UCSD-AML1 (cell line): ENCODE results near the gene OSMR.
"Not testable (repeated sequence)": the region's sequence is repeated elsewhere in the genome, so short reads cannot be mapped to it uniquely, and the experiment has no call there.

ENCODE experiments used
- DNase-seq: peaks from one replicate; lab custom pipeline; 2025; ENCODE audit not compliant: unreplicated experiment; lab: John Stamatoyannopoulos, UW

The OSMR gene

DNA sequence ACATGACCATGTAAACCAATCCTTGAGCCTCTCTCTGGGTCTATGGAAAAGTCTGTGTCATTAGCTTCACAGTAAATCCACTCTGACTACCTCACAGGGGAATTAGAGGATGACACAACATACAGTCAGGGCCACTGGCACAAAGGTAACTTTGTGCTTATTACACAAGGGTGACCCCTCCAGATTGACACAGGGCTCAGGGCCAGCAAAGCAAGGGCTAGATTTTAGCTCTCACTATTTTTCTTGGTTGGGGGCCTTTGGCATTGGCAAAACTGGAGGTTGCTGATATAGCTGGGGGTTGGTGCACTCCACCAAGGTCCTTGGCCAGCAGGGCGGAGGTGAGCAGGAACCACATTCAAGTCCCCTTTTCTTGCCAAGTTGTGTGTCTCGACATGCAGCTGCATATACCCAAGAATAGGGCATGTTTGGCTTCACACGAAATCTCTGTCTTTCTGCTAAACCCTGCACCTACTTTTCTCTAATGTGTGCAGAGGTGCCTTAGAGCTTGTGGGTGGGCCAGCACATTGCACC lies 15.2 kb upstream of the OSMR start:
- no peak for DNase-seq

DNA sequence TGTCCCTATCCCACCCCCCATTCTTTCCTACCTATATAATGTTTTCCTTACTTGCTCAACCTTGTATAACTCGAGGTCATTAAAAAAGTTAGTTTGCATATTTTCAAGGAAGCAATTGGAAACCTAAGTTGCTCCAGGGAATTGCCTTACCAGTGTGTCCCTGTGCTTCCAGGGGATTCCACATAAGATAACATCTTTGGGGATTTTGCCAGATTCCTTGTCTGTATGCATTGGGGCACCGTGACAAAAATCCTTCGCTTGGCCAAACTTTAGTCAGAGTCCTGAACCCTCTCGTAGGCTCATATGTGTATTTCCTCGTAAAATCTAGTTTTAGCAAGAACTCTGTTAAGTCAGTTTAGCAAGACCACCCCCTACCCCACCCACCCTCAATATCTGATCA lies 14.7 kb upstream of the OSMR start:
- no peak for DNase-seq

DNA sequence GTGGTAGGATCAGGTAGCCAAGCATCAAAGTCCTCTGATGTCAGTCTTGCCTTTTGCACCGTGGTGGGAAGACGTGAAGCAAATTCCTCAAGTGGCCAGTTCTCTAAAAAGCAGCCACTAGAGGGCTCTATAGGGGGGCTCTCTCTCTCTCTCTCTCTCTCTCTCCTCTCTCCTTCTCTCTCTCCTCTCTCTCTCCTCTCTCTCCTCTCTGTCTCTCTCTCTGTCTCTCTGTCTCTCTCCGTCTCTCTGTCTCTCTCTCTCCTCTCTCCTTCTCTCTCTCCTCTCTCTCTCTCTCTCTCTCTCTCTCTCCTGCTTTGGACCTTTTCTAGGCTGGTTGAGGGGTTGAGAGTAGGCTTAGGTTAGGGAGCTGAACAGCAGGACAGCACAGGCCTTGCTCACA lies 13.9 kb upstream of the OSMR start:
- peak; percentile 14 for DNase-seq

DNA sequence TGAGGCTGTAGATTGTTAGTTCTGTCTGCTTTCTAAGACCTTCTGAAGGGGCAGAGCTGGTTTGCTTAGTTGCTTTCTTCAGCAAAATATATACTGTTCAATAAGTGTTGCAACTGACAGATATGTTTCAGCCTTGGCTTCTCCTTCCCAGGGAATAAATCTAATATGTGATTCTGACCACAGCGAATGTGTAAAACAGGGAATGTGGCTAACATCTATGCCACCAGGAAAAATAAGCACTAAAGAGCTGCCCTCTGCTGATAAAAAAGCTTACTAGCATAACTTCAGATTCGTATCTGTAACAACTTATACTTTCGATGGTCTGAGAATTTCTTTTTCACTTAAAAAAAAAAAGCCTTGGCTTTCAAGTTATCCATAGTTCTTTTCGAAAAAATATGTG lies 13.0 kb upstream of the OSMR start:
- DNase-seq: no peak

DNA sequence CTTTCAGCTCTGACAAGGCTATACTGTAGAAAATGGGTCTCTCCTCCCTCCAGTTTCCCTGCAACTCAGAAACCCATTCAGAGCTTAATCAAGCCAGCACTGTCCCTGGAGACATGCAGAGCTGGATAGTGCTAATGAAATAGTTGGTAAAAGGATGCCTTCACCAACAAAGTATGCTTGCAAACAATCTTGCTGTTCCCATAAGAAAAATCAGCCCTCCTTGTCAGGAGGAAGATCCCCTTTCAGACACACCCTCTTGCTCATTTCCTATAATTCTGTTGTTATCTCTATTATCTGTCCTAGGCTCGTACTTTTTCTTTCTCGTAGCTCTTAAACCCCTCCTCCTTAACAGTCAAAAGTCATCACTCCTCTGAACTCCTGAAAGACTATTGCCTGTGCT lies 9.9 kb upstream of the OSMR start:
- DNase-seq: no peak

DNA sequence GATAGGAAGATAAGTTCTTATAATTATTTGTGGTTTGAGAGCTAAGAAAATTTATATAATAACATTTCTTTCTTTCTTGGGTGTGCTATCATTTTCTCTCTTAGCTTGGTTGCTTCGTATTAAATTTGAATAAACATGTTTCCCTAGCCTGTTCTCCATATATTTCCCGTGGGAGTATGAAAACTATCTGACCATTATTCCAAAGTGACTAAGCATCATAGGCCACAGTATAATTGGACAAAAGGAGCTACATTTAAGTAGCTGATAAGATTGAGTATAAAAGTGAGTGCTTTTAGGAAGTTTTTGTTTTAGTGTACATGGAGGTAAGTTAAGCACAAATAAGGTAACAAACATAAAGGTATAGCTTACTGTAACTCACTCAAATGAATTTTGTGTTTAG lies 8.4 kb upstream of the OSMR start:
- DNase-seq: no peak

DNA sequence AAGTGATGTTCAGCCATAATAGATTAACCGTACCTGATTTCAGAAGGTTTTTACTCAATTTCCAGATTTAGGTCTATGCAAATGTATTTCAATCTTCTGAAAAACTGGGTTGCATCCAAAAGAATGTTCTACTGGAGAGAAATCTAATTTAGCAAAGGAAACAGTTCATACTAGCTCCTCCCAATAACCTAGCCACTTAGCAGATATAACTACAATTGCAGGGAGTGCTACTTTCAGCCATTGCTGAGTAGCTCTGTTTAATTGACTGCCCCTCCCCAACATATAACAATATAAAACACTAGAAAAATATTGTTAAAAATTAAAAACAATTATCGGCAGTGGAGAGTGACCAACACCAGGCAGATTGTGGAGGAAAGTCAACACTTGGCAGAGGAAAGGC lies 7.9 kb upstream of the OSMR start:
- no peak for DNase-seq

DNA sequence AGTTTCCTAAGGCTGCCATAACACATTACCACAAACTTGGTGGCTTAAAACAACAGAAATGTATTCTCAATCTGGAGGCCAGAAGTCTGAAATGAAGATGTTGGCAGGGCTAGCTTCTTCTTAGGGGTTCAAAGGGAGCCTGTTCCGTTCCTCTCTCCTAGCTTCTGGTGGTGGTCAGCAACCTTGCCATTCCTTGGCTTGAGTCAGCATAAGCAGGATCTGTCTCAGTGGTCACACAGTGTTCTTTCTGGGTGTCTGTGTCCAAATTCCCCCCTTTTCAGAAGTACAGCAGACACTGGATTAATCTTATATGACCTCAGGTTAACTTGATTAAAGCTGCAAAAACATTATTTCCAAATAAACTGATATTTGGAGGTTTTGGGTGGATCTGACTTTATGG lies 2.1 kb upstream of the OSMR start:
- no peak for DNase-seq

DNA sequence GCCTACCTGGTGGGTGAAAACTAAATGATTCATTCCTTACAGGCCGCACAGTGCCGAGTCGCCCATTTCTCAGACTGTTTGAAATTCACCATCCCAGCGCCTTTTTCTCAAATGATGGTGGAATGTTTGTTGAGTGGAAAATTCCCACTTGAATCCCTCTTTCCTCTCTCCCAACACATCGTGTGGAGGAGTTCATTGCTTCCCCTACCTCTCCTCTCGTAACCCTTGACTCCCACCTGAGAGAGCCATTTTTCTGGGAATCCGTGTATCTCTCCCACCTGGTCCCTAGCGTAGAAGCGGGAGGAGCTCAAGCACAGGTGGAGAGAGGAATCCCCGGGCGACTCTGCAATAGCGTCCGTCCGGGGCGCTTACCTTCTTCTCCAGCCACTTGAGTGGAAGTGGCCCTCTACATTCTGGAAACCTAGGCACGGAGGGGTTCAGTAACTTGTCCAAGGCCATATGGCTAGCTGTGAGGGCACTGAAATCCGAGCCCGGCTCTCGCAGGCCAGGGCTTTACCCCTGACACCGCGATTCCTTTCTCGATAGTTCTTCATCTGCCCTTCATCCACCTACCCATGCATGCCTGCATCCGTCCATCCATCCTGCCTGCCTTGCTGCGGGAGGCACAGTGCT lies 683 bp downstream of the OSMR start:
- no peak for DNase-seq

DNA sequence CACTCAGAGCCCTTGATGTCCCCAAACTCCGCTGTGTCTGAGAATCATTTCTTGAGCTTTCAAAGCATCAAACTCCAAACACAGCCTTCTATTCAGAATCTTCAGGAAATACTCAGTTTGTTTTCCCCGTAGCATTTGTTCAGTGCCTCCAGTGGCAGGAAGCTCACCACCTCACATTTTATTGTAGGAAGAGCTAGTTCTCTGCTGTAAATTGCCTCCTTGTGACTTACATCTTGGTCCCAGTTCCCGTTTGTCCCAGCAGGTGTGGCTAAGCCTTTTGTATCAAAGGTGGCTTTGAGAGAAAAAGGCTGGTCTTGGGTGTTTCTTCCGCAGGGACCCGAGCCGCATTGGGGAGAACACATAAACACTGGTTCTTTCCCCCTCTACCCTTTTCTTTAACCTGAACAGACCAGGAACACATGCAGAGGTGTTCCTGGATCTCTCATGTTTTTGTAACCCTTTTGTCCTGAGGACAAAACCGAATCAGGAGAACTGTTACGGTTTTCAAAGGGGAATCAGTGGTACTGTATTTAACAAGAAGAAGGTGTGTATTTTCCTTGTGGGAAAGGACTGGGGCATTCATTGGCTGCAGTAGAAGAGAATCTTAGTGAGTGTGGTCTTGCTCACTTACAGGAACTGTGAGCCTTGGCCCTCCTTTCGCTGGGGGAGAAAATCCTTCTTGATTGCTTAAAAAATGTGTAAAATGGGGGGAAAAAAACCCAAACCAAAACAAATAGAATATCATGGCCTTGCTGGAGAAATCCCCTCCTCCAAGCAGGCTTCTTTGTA lies 1.9 kb downstream of the OSMR start:
- no peak for DNase-seq

DNA sequence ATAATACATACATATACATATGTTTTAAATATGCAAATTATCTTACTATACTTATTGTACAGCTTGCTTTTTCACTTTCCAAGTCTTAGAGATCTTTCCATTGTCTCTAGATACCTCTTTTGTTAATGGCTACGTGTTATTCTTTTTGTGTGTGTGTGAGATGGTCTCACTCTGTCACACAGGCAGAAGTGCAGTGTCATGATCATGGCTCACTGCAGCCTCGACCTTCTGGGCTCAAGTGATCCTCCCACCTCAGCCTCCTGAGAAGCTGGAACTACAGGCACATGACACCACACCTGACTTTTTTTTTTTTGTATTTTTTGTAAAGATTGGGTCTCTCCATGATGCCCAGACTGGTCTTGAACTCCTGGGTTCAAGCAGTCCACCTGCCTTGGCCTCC lies 2.8 kb downstream of the OSMR start:
- DNase-seq: no peak

DNA sequence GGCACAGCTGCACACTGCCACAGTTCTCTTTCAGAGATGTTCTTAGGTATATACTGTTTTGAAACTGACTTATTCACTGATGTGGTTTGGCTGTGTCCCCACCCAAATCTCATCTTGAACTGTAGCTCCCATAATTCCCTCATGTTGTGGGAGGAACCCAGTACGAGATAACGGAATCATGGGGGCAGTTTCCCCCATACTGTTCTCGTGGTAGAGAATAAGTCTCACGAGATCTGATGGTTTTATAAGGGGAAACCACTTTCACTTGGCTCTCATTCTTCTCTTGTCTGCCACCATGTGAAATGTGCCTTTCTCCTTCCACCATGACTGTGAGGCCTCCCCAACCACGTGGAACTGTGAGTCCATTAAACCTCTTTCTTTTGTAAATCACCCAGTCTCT lies 5.8 kb downstream of the OSMR start:
- DNase-seq: not testable (repeated sequence)

DNA sequence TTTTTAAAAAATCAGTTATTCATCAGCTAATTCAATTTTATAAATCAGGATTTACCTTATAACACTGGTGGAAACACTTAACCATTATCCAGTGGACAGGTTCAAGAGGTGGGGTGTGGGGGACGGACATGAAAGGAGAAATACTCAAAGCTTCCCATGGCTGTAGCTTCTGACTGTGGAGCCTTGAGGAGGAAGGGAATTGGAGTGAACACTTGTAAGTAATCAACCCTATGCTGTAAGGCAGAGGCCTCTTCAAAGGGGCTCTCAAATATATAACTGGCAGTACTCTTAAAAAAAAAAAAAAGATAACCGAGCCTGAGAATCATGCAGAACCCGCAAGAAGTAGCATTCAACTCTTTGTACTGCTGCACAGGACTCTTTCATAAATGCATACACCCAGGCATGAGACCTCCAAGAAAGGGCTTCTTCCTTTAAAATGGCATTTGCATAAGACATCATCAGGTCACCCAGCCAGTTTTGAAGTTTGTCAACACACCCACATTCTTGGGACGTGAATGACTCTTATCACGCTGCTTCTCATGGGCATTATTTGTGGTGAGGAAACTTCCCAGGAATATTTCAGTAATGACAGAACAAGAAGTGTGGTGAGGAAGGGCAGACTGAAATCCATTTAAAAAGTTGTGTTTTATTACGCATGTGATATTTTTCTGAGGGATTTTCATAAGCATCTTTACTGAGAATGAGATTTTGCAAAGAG lies 8.1 kb downstream of the OSMR start:
- no peak for DNase-seq

DNA sequence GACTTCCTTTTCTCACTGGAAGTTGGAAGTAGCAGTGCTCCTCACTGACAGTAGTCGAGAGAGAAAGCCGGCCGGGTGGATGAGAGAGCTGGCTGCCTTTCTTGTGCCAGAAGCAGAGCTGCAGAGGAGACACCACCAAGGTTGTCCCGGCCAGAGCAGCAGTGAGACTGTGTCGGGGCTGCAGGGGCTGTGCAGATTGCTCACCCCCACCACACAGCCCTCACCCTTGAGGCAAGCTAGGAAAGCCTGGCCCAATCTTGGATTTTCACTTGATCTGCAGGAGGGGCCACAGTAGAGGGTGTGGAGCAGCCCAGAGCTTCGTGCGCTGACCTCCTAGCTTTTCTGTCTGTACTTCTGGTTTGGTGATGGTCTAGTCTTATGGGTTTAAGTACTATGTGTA lies 9.1 kb downstream of the OSMR start:
- DNase-seq: no peak

DNA sequence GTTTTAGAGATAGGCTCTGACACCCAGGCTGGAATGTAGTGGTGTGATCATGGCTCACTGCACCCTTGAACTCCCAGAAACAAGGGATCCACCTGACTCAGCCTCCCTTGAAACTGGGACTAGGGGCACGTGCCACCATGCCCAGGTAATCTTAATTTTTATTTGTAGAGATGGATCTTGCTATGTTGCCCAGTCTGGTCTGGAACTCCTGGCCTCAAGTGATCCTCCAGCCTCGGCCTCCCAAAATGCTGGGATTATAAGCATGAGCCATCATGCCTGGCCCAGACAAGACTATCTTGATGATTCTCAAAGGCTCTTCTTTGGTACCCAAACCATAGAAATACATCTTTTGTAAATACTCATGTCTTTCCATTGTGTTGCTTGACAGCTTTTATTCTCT lies 10.8 kb downstream of the OSMR start:
- DNase-seq: no peak

DNA sequence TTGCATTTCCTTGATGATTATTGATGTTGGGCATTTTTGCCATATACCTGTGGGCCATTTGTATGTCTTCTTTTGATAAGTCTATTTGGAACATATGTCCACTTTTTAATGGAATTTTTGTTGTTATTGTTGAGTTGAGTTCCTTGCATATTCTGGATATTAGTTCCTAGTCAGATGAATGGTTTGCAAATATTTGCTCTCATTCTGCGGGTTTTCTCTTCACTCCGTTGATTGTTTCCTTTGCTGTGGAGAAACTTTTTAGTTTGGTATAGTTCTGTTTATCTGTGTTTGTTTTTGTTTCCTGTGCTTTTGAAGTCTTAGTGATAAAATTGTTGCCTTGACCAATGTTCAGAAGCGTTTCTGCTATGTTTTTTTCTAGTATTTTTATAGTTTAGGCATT lies 13.0 kb downstream of the OSMR start:
- DNase-seq: no peak

DNA sequence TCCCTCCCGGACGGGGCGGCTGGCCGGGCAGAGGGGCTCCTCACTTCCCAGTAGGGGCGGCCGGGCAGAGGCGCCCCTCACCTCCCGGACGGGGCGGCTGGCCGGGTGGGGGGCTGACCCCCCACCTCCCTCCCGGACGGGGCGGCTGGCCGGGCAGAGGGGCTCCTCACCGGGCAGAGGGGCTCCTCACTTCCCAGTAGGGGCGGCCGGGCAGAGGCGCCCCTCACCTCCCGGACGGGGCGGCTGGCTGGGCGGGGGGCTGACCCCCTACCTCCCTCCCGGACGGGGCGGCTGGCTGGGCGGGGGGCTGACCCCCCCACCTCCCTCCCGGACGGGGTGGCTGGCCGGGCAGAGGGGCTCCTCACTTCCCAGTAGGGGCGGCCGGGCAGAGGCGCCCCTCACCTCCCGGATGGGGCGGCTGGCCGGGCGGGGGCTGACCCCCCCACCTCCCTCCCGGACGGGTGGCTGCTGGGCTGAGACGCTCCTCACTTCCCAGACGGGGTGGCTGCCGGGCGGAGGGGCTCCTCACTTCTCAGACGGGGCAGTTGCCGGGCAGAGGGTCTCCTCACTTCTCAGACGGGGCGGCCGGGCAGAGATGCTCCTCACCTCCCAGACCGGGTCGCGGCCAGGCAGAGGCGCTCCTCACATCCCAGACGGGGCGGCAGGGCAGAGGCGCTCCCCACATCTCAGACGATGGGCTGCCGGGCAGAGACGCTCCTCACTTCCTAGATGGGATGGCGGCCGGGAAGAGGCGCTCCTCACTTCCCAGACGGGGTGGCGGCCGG lies 16.4 kb downstream of the OSMR start:
- DNase-seq: not testable (repeated sequence)

DNA sequence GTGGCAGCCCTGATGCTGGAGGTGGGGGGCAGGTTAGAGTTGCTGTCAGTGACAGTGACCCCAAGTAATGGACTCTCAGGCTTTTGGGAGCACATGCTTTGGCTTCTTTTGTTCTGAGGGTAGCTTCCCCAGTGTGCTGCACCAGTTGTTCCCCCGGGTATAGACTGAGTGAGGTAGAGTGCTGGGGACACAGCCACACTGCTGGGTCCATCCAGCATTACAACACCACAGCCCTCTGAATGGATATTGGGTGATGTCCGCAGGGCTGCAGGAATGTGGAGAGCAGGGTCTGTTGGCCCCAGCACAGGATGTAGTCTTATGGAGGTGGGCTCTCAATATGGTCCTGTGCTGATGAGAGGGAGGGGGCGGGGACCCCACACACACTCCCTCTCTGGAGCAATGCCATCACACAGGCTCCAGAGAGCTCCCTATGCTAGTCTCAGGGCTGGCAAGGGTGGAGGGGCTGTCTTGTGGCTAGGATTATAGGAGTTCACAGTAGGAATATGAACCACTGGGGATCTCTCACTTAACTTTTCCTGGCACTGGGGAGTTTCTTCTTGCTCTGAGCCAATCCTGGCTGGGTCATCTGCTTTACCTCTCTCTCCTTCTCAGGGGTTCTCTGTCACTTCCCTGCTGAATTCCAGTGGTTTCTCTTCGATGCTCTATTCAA lies 20.7 kb downstream of the OSMR start:
- no peak for DNase-seq

DNA sequence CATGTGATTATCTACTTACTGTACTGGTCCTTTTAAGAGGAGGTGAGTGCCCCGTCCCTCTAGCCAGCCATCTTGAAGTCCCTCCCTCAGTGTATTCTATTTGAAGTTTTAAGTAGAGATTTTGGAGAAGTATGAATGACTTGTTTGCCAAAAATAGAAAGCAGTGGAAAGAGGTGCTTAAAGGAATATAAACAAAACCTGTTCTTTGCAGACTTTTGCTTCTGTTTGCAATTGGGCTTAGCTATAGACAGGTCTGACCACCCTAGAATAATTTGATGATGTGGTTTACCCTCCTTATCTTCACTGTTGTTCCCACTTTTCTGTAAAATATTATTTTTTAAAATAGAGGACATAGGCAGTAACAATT lies 21.2 kb downstream of the OSMR start:
- DNase-seq: no peak

DNA sequence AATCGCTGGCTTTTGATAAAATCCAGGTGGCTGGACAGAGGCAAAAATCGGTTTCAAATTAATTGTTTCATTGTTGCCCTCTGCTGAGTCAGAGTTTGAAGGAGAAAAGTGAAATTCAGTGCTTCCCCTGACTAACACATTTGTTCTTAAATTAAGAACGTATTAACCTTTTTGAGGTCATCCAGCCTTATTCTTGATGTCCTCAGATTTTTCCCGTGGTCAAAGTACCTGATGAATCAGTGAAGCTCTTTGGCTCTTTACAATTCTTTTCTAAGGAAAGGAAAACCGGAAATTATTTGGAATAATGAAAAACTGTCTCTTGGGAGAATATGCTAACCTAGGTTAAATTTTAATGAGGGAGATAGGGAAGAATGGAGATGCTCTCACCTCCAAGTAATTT lies 21.6 kb downstream of the OSMR start:
- DNase-seq: no peak

DNA sequence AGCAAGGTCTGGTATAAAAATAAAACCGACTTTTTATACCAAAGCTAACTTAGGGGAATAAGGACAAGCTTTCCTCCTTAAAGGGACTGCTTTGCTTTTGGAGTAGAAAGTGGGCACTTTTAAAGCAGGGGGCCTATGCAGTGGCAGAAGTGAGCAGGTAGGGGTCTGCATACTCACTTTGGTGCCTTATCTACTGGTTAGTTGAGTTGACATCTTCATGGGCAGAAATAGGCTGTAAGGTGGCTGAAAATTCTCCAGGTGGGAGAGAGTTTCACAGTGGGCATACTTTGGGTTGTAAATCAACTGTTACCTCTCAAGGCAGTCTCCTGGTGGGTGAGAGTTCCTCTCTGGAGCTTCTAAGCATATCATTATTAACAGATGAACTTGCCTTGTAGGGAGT lies 24.8 kb downstream of the OSMR start:
- no peak for DNase-seq
